Measurements from ENCODE around the gene ECE1.
A peak's percentile ranks its signal among the peaks of the same experiment; 100 is the strongest.
"Not testable (repeated sequence)": the region's sequence is repeated elsewhere in the genome, so short reads cannot be mapped to it uniquely, and the experiment has no call there.

ECE1 gene

DNA sequence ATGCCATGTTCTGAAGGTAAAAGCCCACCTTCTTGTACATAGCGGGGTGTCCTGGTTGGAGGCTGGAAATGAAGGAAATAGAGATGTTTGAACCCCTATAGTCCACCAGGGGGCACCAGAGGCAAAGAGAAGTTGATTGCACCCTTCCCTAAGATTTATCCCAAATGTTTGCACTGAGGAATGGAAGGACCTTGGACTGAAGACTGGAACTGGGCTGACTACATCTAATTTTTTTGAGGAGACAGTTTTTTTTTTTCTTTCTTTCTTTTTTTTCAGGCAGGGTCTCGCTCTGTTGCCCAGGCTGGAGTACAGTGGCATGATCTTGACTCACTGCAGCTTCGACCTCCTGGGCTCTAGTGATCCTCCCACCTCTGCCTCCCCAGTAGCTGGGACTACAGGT lies 58.2 kb downstream of the ECE1 start:
- DNase-seq (ENCODE audit: low read depth) = no peak
- peak; percentile 83 for TF ChIP-seq CTCF (IDR thresholded peaks at IDR 0.05; ENCODE audit: low read depth, low read length, missing control alignments)
- H3K4me3 ChIP-seq (ENCODE audit: low read depth, low read length) = no peak overlapping the region

GRCh38 chr1:21229246-21230000 lies 60.8 kb downstream of the ECE1 start:
- no peak for DNase-seq (ENCODE audit: low read depth)
- H3K4me3 ChIP-seq (ENCODE audit: low read depth, low read length) = no peak overlapping the region
- no peak for TF ChIP-seq CTCF (IDR thresholded peaks at IDR 0.05; ENCODE audit: low read depth, low read length, missing control alignments)

DNA sequence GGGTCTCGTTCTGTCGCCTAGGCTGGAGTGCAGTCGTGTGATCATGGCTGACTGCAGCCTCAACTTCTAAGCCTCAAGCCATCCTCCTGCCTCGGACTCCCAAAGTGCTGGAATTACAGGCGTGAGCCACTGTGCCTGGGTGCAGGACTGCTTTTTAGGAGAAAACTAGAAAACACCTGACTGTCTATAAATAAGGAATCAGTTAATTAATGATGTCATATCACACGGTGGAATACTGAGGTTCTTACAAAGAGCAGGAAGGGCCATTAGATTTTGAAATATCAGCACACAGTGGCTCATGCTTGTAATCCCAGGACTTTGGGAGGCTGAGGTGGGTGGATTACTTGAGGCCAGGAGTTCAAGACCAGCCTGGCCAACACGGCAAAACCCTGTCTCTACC lies 62.0 kb downstream of the ECE1 start:
- not testable (repeated sequence) for H3K4me3 ChIP-seq (ENCODE audit: low read depth, low read length); DNase-seq (ENCODE audit: low read depth)

DNA sequence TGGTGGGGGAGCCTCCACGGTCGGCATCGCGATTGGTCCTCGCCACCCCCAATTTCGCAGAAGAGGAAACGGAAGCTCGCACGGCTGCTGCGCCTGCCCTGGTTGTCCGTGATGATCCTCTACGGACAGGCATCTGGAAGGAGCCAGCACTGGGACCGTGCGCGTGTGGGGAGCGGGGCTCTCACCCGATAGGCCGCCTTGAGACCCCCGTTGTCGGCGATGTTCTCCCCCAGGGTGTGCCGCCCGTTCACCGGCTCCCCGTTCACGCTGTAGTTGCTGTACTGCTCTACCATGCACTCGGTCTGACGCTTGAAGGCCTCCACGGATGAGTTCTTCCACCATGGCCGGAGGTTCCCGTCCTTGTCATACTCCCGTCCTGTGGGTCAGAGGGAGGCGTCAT lies 65.2 kb downstream of the ECE1 start:
- DNase-seq (ENCODE audit: low read depth) = no peak
- H3K4me3 ChIP-seq (ENCODE audit: low read depth, low read length) = no peak overlapping the region
- no peak for TF ChIP-seq CTCF (IDR thresholded peaks at IDR 0.05; ENCODE audit: low read depth, low read length, missing control alignments)

DNA sequence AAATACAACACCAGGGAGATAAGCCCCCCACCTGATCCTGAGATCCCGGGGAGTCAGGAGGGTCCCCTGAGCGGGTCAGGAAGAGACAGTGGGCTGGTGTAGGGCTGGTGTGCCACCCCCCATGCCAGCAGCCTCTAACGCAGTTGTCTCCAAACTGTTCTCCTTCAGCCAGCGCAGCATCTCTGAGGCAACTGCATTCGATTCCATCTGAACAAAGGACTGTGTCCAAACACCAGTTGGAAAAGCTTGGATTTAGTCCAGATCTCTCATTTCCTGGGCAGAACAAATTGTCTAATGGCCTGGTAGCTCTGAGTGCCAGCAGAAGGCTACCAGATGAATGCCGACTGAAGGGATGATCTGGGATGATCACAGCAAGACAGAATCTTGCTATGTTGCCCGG lies 69.4 kb downstream of the ECE1 start:
- DNase-seq (ENCODE audit: low read depth) = no peak
- no peak overlapping the region for H3K4me3 ChIP-seq (ENCODE audit: low read depth, low read length)
- TF ChIP-seq CTCF (IDR thresholded peaks at IDR 0.05; ENCODE audit: low read depth, low read length, missing control alignments) = no peak

DNA sequence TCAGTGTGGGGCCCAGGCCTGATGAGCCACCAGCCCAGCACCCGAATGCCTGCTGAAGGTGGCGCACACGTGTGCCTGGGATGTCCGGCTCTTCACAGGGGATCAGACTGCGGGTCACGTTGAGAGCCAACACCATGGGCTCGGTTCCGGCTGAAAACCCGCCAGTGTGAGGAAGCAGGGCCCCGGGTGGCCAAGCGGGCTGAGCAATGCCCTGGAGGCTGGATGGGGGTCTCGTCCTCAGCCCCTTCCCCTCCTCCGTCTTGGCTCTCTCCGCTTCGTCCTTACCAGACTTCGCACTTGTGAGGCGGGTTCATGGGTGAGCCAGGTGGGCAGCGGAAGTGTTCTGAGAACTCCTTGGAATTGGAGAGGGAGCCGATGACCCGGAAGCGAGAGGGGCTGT lies 70.6 kb downstream of the ECE1 start:
- DNase-seq (ENCODE audit: low read depth) = no peak
- TF ChIP-seq CTCF (IDR thresholded peaks at IDR 0.05; ENCODE audit: low read depth, low read length, missing control alignments) = no peak
- no peak overlapping the region for H3K4me3 ChIP-seq (ENCODE audit: low read depth, low read length)

GRCh38 chr1:21217812-21218596 lies 72.3 kb downstream of the ECE1 start:
- peak; percentile 48 for TF ChIP-seq CTCF (IDR thresholded peaks at IDR 0.05; ENCODE audit: low read depth, low read length, missing control alignments)
- no peak for DNase-seq (ENCODE audit: low read depth)
- no peak overlapping the region for H3K4me3 ChIP-seq (ENCODE audit: low read depth, low read length)

Measured in GM12864 (cell line).